ENCODE data around the gene SMG1.

- no peak for TF ChIP-seq CTCF (IDR thresholded peaks at IDR 0.05; ENCODE audit: low read length)
- TF ChIP-seq EZH2 (IDR thresholded peaks at IDR 0.05; ENCODE audit: borderline replicate concordance, low read length), result no peak
These were observed 11.2 kb upstream of the SMG1 start for GRCh38 chr16:18937390-18937789.

All from OCI-LY1 (cell line).